Fibroblast of peridontal ligament (primary cell): ENCODE measurements around the gene ANAPC5.
"Not testable (repeated sequence)": the region's sequence is repeated elsewhere in the genome, so short reads cannot be mapped to it uniquely, and the experiment has no call there.

ENCODE experiments used
- DNase-seq: peaks from one replicate; pipeline ENCODE4 v3.0.0-alpha.2; 2010; ENCODE audit errors: extremely low read depth

ANAPC5 gene

GRCh38 chr12:121318121-121318520, 34.1 kb downstream of the ANAPC5 start:
- no peak for DNase-seq

- DNase-seq, result no peak
These were observed 37.8 kb downstream of the ANAPC5 start for GRCh38 chr12:121314431-121314830.

DNA sequence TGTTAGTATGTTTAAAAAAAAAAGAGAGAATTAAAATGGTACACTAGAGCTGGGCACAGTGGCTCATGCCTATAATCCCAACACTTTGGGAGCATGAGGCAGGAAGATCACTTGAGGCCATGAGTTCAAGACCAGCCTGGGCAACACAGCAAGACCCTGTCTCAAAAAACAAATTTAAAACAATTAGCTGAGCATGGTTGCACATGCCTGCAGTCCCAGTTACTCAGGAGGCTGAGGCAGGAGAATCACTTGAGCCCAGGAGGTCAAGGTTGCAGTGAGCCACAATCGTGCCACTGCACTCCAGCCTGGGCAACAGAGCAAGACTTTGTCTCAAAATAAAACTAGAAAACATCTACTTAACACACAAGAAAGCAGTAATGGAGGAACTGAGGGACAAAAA, 42.0 kb downstream of the ANAPC5 start:
- DNase-seq, result not testable (repeated sequence)

DNA sequence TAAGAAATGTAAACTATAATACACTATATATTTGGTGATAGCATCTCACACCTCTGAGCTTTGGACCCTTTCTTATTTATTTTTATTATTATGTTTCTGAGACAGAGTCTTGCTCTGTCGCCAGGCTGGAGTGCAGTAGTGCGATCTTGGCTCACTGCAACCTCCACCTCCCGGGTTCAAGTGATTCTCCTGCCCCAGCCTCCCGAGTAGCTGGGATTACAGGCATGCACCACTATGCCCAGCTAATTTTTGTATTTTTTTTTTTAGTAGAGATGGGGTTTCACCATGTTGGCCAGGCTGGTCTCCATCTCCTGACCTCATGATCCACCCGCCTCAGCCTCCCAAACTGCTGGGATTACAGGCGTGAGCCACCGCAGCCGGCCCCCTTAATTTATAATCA, 44.8 kb downstream of the ANAPC5 start:
- not testable (repeated sequence) for DNase-seq

- no peak for DNase-seq
These were observed 47.9 kb downstream of the ANAPC5 start for GRCh38 chr12:121304306-121304705.

GRCh38 chr12:121301876-121302275, 50.3 kb downstream of the ANAPC5 start:
- peak; percentile 15 for DNase-seq

- DNase-seq, result no peak
These were observed 52.0 kb downstream of the ANAPC5 start for GRCh38 chr12:121300083-121300819.

GRCh38 chr12:121299662-121300061, 52.5 kb downstream of the ANAPC5 start:
- no peak for DNase-seq

DNA sequence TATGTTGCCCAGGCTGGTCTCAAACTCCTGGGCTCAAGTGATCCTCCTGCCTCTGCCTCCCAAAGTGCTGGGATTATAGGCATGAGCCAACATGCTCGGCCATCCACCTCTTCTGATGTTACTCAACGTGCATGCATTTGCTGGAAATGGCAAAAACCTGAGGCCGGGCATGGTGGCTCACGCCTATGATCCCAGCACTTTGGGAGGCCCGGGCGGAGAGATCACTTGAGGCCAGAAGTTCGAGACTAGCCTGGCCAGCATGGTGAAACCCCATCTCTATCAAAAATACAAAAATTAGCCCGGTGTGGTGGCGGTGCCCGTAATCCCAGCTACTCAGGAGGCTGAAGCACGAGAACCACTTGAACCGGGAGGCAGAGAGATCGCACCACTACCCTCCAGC, 53.8 kb downstream of the ANAPC5 start:
- DNase-seq, result not testable (repeated sequence)

DNA sequence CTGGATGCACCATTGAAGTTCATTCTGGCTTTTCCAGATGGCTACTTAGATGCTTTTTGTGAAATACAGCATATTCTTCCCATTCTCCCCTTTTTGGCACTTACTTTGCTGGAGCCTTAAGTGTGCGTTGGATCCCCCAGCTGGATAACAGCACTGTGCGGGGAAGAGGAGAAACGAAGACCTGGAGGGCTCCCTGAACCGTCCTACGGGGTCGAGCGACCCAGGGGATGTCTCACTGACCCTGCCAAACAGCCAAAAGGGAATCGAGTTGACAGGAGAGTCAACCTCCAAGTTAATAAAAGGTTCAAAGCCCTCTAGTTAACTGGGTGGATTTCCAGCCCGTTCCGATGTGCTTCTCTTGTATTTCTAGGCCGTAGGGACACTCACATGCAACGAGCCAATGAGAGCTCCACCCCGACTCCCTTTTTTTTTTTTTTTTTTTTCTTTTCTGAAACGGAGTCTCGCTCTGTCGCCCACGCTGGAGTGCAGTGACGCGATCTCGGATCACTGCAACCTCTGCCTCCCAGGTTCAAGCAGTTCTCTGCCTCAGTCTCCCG, 54.7 kb downstream of the ANAPC5 start:
- peak; percentile 36 for DNase-seq

- DNase-seq, result peak; percentile 60
These were observed 55.4 kb downstream of the ANAPC5 start, which contains the start of gene CAMKK2 for GRCh38 chr12:121296618-121297434. Gene CAMKK2 (minus strand): TSS chr12:121296709. CDS start chr12:121274526, 22,183 bp downstream.

DNA sequence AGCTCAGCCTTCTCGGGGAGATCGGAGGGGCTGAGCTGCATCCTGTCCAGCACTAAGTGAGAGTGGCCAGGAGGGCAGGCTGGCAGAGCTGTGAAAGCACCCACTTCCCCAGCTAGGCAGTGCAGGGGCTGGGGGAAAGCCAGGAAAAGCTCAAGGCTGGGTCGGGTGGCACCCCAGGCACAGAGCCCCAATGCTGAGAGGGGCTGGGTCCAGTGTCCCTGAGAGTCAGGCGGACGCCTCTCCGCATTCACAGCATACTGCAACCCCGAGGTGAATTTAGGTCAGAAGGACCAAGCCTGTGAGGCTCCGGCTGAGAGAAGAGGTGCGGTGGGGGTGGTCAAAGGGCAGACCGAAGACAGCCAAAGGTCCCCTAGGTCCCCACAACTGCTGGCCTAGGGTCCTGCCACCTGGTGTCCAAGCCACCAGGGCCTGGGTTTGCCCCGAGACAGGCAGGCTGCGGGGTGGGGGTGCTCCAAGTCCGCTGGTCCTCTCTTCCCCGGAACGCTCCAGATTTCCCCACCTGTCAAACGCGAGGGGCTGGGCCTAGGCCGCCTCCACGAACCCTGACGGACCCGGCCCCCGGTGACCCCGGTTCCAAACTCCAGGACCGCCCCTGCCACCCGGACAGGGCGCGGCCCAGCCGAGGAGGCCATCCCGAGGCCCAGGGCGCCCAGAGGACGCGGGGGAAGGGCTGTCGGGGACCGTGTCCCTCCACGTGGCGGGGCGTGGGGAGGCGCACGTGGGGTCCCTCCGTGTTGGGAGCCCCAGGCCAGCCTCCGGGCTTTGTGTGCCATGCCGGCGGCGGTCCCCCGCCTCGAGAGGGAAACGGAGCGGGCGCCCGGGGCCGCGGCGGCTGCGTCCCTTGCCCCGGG, 56.2 kb downstream of the ANAPC5 start:
- no peak for DNase-seq

GRCh38 chr12:121295116-121295745, 57.0 kb downstream of the ANAPC5 start:
- no peak for DNase-seq

- DNase-seq, result no peak
These were observed 57.9 kb downstream of the ANAPC5 start for GRCh38 chr12:121294151-121294889.

- DNase-seq, result no peak
These were observed 58.6 kb downstream of the ANAPC5 start for GRCh38 chr12:121293603-121294002.

- DNase-seq, result no peak
These were observed 61.8 kb downstream of the ANAPC5 start for GRCh38 chr12:121290410-121290809.

DNA sequence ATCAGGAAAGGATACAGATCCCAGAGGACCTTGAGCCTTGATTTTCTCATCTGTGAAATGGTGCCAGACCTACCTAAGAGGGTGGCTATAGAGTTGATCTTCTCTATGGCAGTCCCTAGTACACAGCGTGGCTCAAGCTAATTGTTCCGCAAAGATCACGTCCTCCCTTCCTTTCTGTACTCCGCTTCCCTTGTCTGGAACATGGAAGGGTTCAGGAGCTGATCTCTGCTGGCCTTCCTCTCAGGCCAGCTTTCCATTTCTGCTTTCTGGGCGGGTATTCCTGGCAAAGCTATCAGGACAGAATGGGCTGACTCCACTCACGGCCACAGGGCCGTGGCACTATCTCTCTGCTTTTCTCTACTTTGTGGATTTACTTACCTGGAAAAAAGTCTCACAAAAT, 62.2 kb downstream of the ANAPC5 start:
- no peak for DNase-seq

DNA sequence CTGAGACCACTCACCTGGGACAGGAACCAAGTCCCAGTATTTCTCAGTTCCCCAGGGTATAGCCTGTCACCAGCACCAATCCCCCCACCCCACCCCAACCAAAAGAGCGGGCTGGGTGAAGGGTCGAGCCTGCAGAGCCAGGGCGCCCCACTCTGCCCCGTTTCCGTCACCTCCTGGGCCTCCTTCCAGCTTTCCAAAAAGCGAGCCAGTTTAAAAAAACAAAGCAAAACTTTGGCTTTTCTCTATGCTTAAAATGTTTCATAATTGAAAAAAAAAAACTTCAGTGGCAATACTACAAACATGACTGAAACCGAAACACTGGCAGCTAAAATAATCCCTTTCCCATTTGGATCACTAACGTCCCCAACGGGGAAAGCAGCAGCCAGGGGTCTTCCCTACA, 63.2 kb downstream of the ANAPC5 start:
- DNase-seq, result peak; percentile 57

- no peak for DNase-seq
These were observed 63.9 kb downstream of the ANAPC5 start for GRCh38 chr12:121288158-121288845.
